BLaER1 treated with 17β-estradiol and CSF1 and Interleukin-3, amounts not matched to agents 10 nM and 100 nM (cell line): ENCODE data around the gene PEDS1.
"Not testable (repeated sequence)": the region's sequence is repeated elsewhere in the genome, so short reads cannot be mapped to it uniquely, and the experiment has no call there.

Experiments
- H3K27ac ChIP-seq, 11 experiments: shearing (Covaris generic); formaldehyde crosslinking; 2 replicates each; pipeline ENCODE4 v1.8.1; 2022
- H3K27me3 ChIP-seq, 11 experiments: shearing (Covaris generic); formaldehyde crosslinking; 2 replicates each; pipeline ENCODE4 v1.8.1; 2022
- H3K36me3 ChIP-seq, 11 experiments: shearing (Covaris generic); formaldehyde crosslinking; 2 replicates each; pipeline ENCODE4 v1.8.1; 2022
- H3K4me1 ChIP-seq, 10 experiments: shearing (Covaris generic); formaldehyde crosslinking; 2 replicates each; pipeline ENCODE4 v1.8.1; 2022
- H3K4me2 ChIP-seq, 11 experiments: shearing (Covaris generic); formaldehyde crosslinking; 2 replicates each; pipeline ENCODE4 v1.8.1; 2022
- H3K4me3 ChIP-seq, 10 experiments: shearing (Covaris generic); formaldehyde crosslinking; 2 replicates each; pipeline ENCODE4 v1.8.1; 2022
- H3K9ac ChIP-seq, 11 experiments: shearing (Covaris generic); formaldehyde crosslinking; 2 replicates each; pipeline ENCODE4 v1.8.1; 2022
- H3K9me3 ChIP-seq, 11 experiments: shearing (Covaris generic); formaldehyde crosslinking; replicated peaks in 1 of 11; 2 replicates each; pipeline ENCODE4 v1.8.1; 2022
- H4K20me1 ChIP-seq, 11 experiments: shearing (Covaris generic); formaldehyde crosslinking; 2 replicates each; pipeline ENCODE4 v1.8.1; 2022
- Cebpa-rat ChIP-seq, 11 experiments: shearing (Covaris generic); IDR thresholded peaks; 2 replicates each; pipeline ENCODE4 v1.8.1; 2022

Gene PEDS1

GRCh38 chr20:50153500-50154377 is at the start of gene PEDS1:
TSS of gene PEDS1 (minus strand) at chr20:50153723. CDS start at chr20:50153637, 86 bp downstream.
- peaks cover 2 to 28% (median 20%) of the 10 kb centered on the region in 11 experiments; a peak in 18 of 22 replicates for H3K36me3 ChIP-seq
- TF ChIP-seq Cebpa-rat (IDR thresholded peaks at IDR 0.05) = no peak
- H3K27me3 ChIP-seq = no peaks in the 10 kb centered on the region
- H3K27ac ChIP-seq = peak within 1 kb of the TSS; percentile 86 to 96 (median 91)
- H3K4me1 ChIP-seq = peaks cover 36 to 53% (median 50%) of the 10 kb centered on the region in 10 experiments
- H4K20me1 ChIP-seq = peaks cover 0 to 46% (median 30%) of the 10 kb centered on the region in 11 experiments; a peak in 14 of 22 replicates
- peak within 1 kb of the TSS; percentile 94 to 100 (median 98) for H3K4me2 ChIP-seq
- no peaks in the 10 kb centered on the region for H3K9me3 ChIP-seq
- peak within 1 kb of the TSS; percentile 77 to 100 (median 94) for H3K4me3 ChIP-seq
- peak within 1 kb of the TSS; percentile 91 to 98 (median 95) for H3K9ac ChIP-seq

- Histone ChIP-seq H3K36me3 (peaks cover 0 to 12% (median 0%) of the 10 kb centered on the region in 11 experiments; a peak in 1 of 22 replicates), H3K9ac (no peak overlapping the region), H3K27ac (no peak overlapping the region), H4K20me1 (peaks cover 0 to 8% (median 0%) of the 10 kb centered on the region in 11 experiments; a peak in 1 of 22 replicates), H3K4me2 (no peak overlapping the region), H3K4me1 (peaks cover 0 to 24% (median 3%) of the 10 kb centered on the region in 10 experiments; a peak in 7 of 20 replicates), H3K4me3 (no peak overlapping the region), H3K9me3 (peaks cover 10 to 27% (median 17%) of the 10 kb centered on the region in 11 experiments; a peak in 21 of 22 replicates), H3K27me3 (no peaks in the 10 kb centered on the region)
- TF ChIP-seq Cebpa-rat (IDR thresholded peaks at IDR 0.05) = no peak
These were observed 49.2 kb upstream of the PEDS1 start for GRCh38 chr20:50202677-50203076.

DNA sequence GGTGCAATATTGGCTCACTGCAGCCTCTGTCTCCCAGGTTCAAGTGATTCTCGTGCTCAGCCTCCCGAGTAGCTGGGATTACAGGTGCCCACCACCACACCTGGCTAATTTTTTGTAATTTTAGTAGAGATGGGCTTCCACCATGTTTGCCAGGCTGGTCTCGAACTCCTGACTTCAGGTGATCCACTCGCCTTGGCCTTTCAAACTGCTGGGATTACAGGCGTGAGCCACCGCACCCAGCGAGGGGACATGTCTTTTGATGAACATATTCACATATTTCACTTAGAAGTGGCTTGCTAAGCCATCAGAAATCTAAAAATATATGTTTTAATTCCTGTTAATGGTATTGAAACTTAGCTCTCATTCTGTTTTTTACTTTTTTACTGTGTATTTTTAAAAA is 48.2 kb upstream of the PEDS1 start:
- not testable (repeated sequence) for H3K4me3 ChIP-seq

GRCh38 chr20:50200482-50201104 is 47.1 kb upstream of the PEDS1 start:
- Histone ChIP-seq H3K4me3 (no peak overlapping the region), H3K27me3 (no peaks in the 10 kb centered on the region), H3K4me2 (no peak overlapping the region), H3K27ac (no peak overlapping the region), H3K9ac (peak overlapping the region in 2 of 11 experiments; percentile 22 to 32; a peak in 2 of 22 replicates), H3K9me3 (peaks cover 10 to 27% (median 17%) of the 10 kb centered on the region in 11 experiments; a peak in 21 of 22 replicates), H3K4me1 (peaks cover 0 to 36% (median 12%) of the 10 kb centered on the region in 10 experiments; a peak in 12 of 20 replicates), H4K20me1 (peaks cover 0 to 27% (median 16%) of the 10 kb centered on the region in 11 experiments; a peak in 17 of 22 replicates), H3K36me3 (peaks cover 0 to 12% (median 0%) of the 10 kb centered on the region in 11 experiments; a peak in 1 of 22 replicates)
- TF ChIP-seq Cebpa-rat (IDR thresholded peaks at IDR 0.05) = no peak

More for the DNA sequence above, 48.2 kb upstream of the PEDS1 start:
- Histone ChIP-seq H4K20me1 (peaks cover 0 to 16% (median 5%) of the 10 kb centered on the region in 11 experiments; a peak in 12 of 22 replicates), H3K36me3 (peaks cover 0 to 12% (median 0%) of the 10 kb centered on the region in 11 experiments; a peak in 1 of 22 replicates), H3K9me3 (peaks cover 10 to 27% (median 17%) of the 10 kb centered on the region in 11 experiments; a peak in 21 of 22 replicates), H3K4me1 (peaks cover 0 to 33% (median 12%) of the 10 kb centered on the region in 10 experiments; a peak in 12 of 20 replicates)
- not testable (repeated sequence) for H3K4me2 ChIP-seq, H3K27ac ChIP-seq, H3K27me3 ChIP-seq, H3K9ac ChIP-seq

DNA sequence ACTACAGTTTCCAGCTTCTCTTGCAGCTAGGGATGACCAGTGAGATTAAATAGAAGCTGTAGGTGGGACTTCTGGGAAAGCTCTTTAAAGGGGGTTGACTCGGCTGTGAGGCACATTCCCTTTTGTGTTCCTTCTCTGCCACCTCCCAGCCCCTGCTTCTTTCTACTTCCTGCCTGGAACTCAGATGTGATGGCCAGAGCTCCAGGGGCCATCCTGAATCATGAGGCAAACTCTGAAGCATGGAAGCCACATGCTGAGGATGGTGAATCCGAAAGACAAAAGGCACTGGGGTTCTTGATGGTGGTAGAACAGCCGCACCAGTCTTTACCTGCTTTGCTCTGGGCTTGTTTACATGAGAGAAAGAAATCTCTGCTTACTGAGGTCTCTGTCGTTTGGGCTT is 46.2 kb upstream of the PEDS1 start:
- H3K27me3 ChIP-seq = no peaks in the 10 kb centered on the region
- peaks cover 9 to 26% (median 17%) of the 10 kb centered on the region in 11 experiments; a peak in 21 of 22 replicates for H3K9me3 ChIP-seq
- H3K27ac ChIP-seq = no peak overlapping the region
- no peak overlapping the region for H3K9ac ChIP-seq
- H3K4me2 ChIP-seq = no peak overlapping the region
- H3K4me1 ChIP-seq = peaks cover 0 to 40% (median 15%) of the 10 kb centered on the region in 10 experiments; a peak in 13 of 20 replicates
- H4K20me1 ChIP-seq = peaks cover 4 to 36% (median 25%) of the 10 kb centered on the region in 11 experiments
- TF ChIP-seq Cebpa-rat (IDR thresholded peaks at IDR 0.05) = no peak
- no peak overlapping the region for H3K4me3 ChIP-seq
- peaks cover under 1 to 16% (median 5%) of the 10 kb centered on the region in 11 experiments; a peak in 13 of 22 replicates for H3K36me3 ChIP-seq

DNA sequence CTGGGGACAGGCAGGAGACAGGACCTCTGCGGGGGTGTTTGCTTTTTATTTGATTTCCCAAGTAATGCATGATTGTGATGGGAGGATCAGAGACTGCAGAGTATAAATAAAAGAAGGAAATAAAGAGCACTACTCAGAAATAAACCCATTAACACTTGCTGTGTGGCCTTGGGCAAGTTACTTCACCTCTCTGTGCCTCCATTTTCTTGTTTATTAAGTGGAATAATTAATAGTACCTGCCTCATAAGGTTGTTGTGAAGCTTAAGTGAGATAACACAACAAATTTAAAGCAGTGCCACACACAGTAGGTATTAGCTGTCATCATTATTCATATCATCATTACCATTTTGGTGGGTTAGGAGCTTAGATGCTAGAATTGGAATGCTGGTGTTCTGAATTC is 45.2 kb upstream of the PEDS1 start:
- Histone ChIP-seq H3K9me3 (peaks cover 0 to 22% (median 9%) of the 10 kb centered on the region in 11 experiments; a peak in 18 of 22 replicates), H4K20me1 (peaks cover 14 to 46% (median 35%) of the 10 kb centered on the region in 11 experiments), H3K27me3 (no peaks in the 10 kb centered on the region), H3K4me3 (no peak overlapping the region), H3K4me1 (peaks cover 8 to 40% (median 25%) of the 10 kb centered on the region in 10 experiments), H3K4me2 (no peak overlapping the region), H3K27ac (no peak overlapping the region), H3K36me3 (peaks cover 5 to 26% (median 14%) of the 10 kb centered on the region in 11 experiments; a peak in 20 of 22 replicates), H3K9ac (no peak overlapping the region)
- TF ChIP-seq Cebpa-rat (IDR thresholded peaks at IDR 0.05) = no peak

DNA sequence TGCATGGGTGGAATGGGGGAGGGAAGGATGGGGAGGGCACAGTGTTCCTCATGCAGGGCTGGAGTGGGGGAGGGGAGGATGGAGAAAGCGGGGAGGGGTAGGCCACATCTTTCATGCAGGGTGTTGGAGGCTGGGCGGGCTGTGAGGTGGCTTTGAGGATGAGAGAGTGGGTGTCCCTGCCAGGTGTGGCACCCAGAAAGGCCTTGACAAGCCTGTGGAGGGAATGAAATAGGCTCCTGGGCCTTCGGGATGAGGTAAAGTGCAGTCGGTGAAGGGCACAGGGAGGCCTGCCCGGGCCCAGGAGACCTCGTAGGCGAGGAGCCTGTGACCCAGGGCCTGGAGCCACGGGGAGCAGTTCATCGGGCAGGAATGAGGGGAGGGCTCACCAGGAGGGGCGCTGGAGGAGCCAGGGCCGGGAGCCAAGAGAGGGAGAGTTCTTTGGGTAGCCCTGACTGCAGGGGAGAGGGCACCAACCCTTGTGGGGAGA is 44.7 kb upstream of the PEDS1 start:
- H3K4me1 ChIP-seq = peaks cover 13 to 44% (median 30%) of the 10 kb centered on the region in 10 experiments
- TF ChIP-seq Cebpa-rat (IDR thresholded peaks at IDR 0.05) = no peak
- H3K27ac ChIP-seq = no peak overlapping the region
- peaks cover 19 to 51% (median 40%) of the 10 kb centered on the region in 11 experiments for H4K20me1 ChIP-seq
- H3K27me3 ChIP-seq = no peaks in the 10 kb centered on the region
- H3K9ac ChIP-seq = no peak overlapping the region
- no peak overlapping the region for H3K4me2 ChIP-seq
- no peak overlapping the region for H3K4me3 ChIP-seq
- peaks cover 5 to 31% (median 19%) of the 10 kb centered on the region in 11 experiments; a peak in 21 of 22 replicates for H3K36me3 ChIP-seq
- H3K9me3 ChIP-seq = peaks cover 0 to 17% (median 6%) of the 10 kb centered on the region in 11 experiments; a peak in 11 of 22 replicates

DNA sequence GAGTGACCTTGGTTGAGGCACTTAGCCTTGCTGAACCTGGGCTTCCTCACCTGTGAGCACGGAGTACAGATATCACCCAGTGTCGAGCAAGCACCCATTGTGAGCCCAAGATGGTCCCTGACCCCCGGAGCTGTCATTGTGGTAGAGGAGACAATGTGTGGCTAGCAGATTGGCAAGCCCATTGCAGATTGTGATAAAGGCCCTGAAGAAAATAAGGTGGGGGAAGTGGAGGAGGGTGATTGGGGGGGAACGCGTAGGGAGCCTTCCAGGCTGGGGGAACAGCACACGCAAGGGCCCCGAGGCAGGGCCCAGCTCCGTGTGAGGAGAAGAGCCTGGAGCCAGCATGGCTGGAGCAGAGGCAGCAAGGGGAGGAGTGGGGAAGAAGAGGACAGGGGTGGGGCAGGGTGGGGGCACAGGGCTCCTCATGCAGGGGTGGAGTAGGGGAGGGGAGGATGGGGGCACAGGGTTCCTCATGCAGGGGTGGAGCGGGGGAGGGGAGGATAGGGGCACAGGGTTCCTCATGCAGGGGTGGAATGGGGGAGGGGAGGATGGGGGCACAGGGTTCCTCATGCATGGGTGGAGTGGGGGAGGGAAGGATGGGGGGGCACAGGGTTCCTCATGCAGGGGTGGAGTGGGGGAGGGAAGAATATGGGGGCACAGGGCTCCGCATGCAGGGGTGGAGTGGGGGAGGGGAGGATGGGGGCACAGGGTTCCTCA is 44.1 kb upstream of the PEDS1 start:
- peak overlapping the region in 5 of 11 experiments; percentile 21 to 45 (median 40); a peak in 6 of 22 replicates for H3K4me2 ChIP-seq
- H3K27me3 ChIP-seq = no peaks in the 10 kb centered on the region

More for the DNA sequence above, 44.1 kb upstream of the PEDS1 start:
- H3K4me1 ChIP-seq = peaks cover 19 to 49% (median 35%) of the 10 kb centered on the region in 10 experiments
- H3K9ac ChIP-seq = peak overlapping the region in 2 of 11 experiments; percentile 29 to 34; a peak in 2 of 22 replicates
- no peak for TF ChIP-seq Cebpa-rat (IDR thresholded peaks at IDR 0.05)
- H3K27ac ChIP-seq = 0 out of 22 replicates have a peak overlapping the region, but pooled peaks of 1 of the 11 experiments have one; percentile 19
- H3K36me3 ChIP-seq = peaks cover 5 to 37% (median 25%) of the 10 kb centered on the region in 11 experiments; a peak in 21 of 22 replicates
- H4K20me1 ChIP-seq = peaks cover 25 to 57% (median 46%) of the 10 kb centered on the region in 11 experiments
- H3K9me3 ChIP-seq = peaks cover 0 to 14% (median 6%) of the 10 kb centered on the region in 11 experiments; a peak in 6 of 22 replicates
- H3K4me3 ChIP-seq = no peak overlapping the region
